NCI-H460 (cell line): ENCODE data around the gene EPHA2. TPM values are rescaled to one million over a fixed set of nuclear protein-coding genes. Genes with fewer than 3 reads are reported as not detected.

ENCODE experiments used
- DNase-seq: peaks from one replicate; pipeline ENCODE4 v3.0.0-alpha.2; 2016; ENCODE audit warnings: low read depth; ENCODE audit errors: extremely low read depth
- total RNA-seq: library from RNA; depleted of rRNA; stranded (reverse); fragments of >200 nt; shearing (Covaris generic); gene quantifications from 2 replicates; pipeline ENCODE4 v1.2.3, GENCODE V29; 2014; rRNA removed

EPHA2 gene
- total RNA-seq, 1 experiment from 2014 or later = 52.3 TPM

- DNase-seq = peak; percentile 73
Observed at GRCh38 chr1:16078925-16079656, 76.8 kb downstream of the EPHA2 start.

DNA sequence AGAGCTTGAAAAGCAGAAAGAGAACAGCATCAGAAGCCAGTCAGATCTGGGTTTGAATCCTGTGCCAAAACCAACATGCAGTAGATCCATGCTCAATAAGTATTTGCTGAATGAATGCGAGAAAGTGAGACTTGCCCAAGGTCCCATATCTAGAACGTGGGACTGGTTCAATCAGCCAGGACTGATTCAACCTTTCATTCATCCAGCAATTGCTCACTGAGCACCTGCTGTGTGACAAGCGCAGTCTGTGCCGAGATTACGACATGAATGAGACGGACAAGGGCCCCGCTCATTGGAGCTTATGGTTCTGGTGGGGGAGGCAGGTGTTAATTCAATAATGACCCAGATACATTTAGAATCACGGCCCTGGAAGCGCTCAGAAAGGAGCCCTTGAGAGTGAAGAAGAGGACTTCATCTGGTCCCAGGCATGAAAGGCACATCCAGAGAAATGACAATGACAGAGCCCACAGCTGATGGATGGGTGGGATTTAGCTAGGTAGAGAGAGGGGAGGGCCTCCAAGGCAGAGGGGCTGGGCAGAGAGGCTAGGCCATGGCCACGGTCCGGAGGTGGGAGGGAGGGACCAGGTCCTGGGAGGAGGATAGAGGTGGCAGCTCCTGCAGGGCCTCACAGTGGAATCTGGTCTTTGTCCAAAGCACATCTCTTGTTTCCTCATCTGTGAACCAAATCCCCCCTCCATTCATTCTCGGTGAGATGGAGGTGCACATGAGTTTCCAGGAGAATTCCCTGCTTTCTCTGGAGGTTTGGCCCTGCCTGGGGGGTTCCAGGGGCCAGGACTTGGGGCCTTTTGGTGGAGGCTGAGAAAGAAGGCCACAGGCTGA lies 78.2 kb downstream of the EPHA2 start:
- DNase-seq = no peak

DNA sequence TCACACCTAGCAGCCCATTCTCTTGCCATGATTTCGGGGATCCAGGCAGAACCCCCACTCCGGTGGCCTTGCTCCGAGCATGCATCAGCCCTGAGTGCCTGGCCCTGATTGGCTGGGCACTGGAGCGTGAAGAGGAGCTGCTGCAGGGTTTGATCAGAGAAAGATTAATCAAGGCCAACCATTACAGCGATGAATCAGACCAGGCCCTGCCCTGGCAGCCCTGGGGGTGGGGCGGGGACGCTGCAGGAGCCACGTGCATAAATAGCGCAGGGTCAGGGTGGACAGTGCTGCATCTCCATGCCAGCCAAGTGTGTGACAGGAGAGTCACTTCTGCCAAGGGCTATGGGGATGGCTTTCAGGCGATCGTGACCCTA lies 79.0 kb downstream of the EPHA2 start:
- peak; percentile 65 for DNase-seq

GRCh38 chr1:16076031-16076864 lies 79.6 kb downstream of the EPHA2 start:
- peak; percentile 88 for DNase-seq

DNA sequence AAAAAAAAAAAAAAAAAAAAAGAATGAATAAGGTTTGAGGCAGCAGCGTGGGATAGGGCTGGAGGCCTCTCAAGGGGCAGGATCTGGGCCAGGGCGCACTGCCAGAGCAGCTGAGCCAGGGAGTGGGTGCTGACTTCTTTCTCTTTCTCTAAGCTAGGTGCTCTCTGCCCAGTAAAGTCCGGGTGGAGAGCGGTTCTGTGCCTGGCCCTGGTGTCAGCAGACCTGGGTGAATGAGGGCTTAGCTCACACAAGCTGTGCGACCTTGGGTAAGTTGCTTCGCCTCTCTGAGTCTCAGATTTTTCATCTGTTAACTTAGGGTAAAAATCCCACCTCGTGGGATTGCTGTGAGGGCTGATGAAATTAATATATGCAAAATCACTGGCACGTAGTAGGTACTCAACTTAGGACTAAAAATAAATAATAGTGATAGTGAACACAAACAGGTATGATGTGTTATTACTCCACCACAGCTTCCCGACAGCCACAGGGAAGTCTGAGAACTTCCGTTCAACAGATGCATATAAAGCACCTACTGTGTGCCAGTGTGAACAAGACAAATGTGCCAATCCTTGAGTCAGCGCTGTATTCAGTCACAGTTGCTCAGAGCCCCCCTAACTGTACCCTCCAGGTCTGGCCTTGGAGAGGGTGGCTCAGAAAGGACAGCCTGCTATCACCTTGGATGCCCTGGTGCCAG lies 80.4 kb downstream of the EPHA2 start:
- no peak for DNase-seq

Other genes with a start within 250 kb of the EPHA2 start
- 10.0 and 14.3 TPM in 2 replicates for gene ZBTB17, start 180.0 kb downstream of the EPHA2 start, total RNA-seq
- not detected in 2 replicates for gene SRARP, start 151.8 kb downstream of the EPHA2 start, total RNA-seq
- not detected in 2 replicates for gene HSPB7, start 138.0 kb downstream of the EPHA2 start, total RNA-seq
- gene CLCNKA, start 134.0 kb downstream of the EPHA2 start, total RNA-seq = not detected in 2 replicates
- 0.22 and 0.26 TPM in 2 replicates for gene CLCNKB, start 112.3 kb downstream of the EPHA2 start, total RNA-seq
- gene FAM131C, start 82.4 kb downstream of the EPHA2 start, total RNA-seq = 3.0 and 3.8 TPM in 2 replicates
- 6.1 and 6.3 TPM in 2 replicates for gene ARHGEF19, start 56.6 kb upstream of the EPHA2 start, total RNA-seq
- gene CPLANE2, start 81.1 kb upstream of the EPHA2 start, total RNA-seq = 3.9 and 4.0 TPM in 2 replicates
- gene FBXO42, start 196.4 kb upstream of the EPHA2 start, total RNA-seq = 13.3 and 19.9 TPM in 2 replicates
- 49.0 and 51.4 TPM in 2 replicates for gene SZRD1, start 211.2 kb upstream of the EPHA2 start, total RNA-seq